Nephron progenitor cell (in vitro differentiated cells): Measurements from ENCODE around the gene LRRC42.
"Not testable (repeated sequence)": the region's sequence is repeated elsewhere in the genome, so short reads cannot be mapped to it uniquely, and the experiment has no call there.

Experiments used
- DNase-seq: peaks from one replicate; pipeline ENCODE4 v3.0.0; 2021
- H3K27ac Mint-ChIP-seq: 2 replicates; pipeline ENCODE4 v1.8.0; 2021; ENCODE audit warnings: mild to moderate bottlenecking, moderate library complexity, mixed read lengths
- H3K27me3 Mint-ChIP-seq: 2 replicates; pipeline ENCODE4 v1.8.0; 2021; ENCODE audit warnings: mild to moderate bottlenecking, low read depth, mixed read lengths; ENCODE audit not compliant: poor library complexity
- H3K36me3 Mint-ChIP-seq: 2 replicates; pipeline ENCODE4 v1.8.0; 2021; ENCODE audit warnings: low read depth, mixed read lengths
- H3K4me1 Mint-ChIP-seq: 2 replicates; pipeline ENCODE4 v1.8.0; 2021; ENCODE audit warnings: mixed read lengths
- H3K4me3 Mint-ChIP-seq: 2 replicates; pipeline ENCODE4 v1.8.0; 2021; ENCODE audit warnings: mild to moderate bottlenecking, moderate library complexity, mixed read lengths
- H3K9me3 Mint-ChIP-seq: 2 replicates; pipeline ENCODE4 v1.8.0; 2021; ENCODE audit warnings: mild to moderate bottlenecking, moderate library complexity, mixed read lengths
- CTCF ChIP-seq: fragments of 200-600 bp; sonication (generic); IDR thresholded peaks from 2 replicates; pipeline ENCODE4 v1.5.0; 2021; ENCODE audit warnings: antibody characterized with exemption

LRRC42 gene

GRCh38 chr1:53967409-53968124 lies 21.4 kb downstream of the LRRC42 start:
- Mint-ChIP-seq H3K27me3 (no peaks in the 10 kb centered on the region), H3K36me3 (peaks cover 57% of the 10 kb centered on the region), H3K9me3 (no peaks in the 10 kb centered on the region), H3K27ac (peak overlapping the region; percentile 50), H3K4me3 (no peak overlapping the region), H3K4me1 (no peaks in the 10 kb centered on the region)
- DNase-seq, result no peak
- no peak for TF ChIP-seq CTCF

DNA sequence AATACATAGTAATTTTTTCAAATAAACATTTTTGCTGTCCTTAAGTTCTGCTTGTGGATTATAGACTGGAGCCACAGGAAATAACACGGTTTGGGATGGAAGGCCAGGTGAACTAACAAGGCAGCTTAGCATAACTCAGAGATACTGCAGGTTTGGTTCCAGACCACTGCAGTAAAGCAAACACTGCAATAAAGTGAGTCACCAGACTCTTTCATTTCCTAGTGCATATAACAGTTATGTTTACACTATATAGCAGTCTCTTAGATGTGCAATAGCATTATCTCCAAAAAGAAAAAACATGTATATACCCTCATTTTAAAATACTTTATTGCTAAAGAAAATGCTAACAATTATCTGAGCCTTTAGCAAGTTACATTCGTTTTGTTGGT lies 22.0 kb downstream of the LRRC42 start:
- no peak for TF ChIP-seq CTCF
- Mint-ChIP-seq H3K4me1 (no peaks in the 10 kb centered on the region), H3K9me3 (no peaks in the 10 kb centered on the region), H3K27me3 (no peaks in the 10 kb centered on the region), H3K36me3 (peaks cover 54% of the 10 kb centered on the region), H3K27ac (no peak overlapping the region), H3K4me3 (no peak overlapping the region)
- no peak for DNase-seq

- not testable (repeated sequence) for H3K4me3 Mint-ChIP-seq, H3K4me1 Mint-ChIP-seq, H3K27me3 Mint-ChIP-seq, DNase-seq, H3K9me3 Mint-ChIP-seq, H3K27ac Mint-ChIP-seq
- H3K36me3 Mint-ChIP-seq, result peaks cover 52% of the 10 kb centered on the region
Measured at GRCh38 chr1:53969323-53969722, 23.2 kb downstream of the LRRC42 start.

DNA sequence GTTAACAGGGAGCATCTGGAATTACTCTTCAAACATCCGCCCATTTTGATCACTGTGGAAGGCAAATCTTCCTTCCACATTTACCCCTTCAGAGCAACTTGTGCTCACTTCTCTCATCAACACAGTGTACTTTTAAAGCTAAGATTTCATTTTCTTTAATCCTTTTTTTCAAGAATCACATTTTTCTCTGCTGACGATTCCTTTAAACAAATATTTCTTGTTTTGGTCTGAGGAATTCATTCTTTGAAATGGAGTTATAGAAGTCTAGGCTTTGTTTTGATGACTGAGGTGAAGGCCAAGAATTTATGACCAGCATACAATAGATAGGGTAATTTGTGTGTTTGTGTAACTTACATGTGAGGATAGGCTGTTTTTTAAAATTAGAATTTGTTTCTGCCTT lies 25.6 kb downstream of the LRRC42 start:
- Mint-ChIP-seq H3K4me3 (no peak overlapping the region), H3K9me3 (no peaks in the 10 kb centered on the region), H3K4me1 (no peaks in the 10 kb centered on the region), H3K27me3 (no peaks in the 10 kb centered on the region), H3K36me3 (peaks cover 59% of the 10 kb centered on the region), H3K27ac (no peak overlapping the region)
- TF ChIP-seq CTCF, result no peak
- no peak for DNase-seq

GRCh38 chr1:53975861-53976260 lies 29.7 kb downstream of the LRRC42 start:
- no peak for TF ChIP-seq CTCF
- Mint-ChIP-seq H3K4me3 (no peak overlapping the region), H3K36me3 (peaks cover 26% of the 10 kb centered on the region), H3K4me1 (peaks cover 27% of the 10 kb centered on the region), H3K27me3 (peaks cover 5% of the 10 kb centered on the region), H3K27ac (no peak overlapping the region), H3K9me3 (no peaks in the 10 kb centered on the region)
- no peak for DNase-seq

GRCh38 chr1:53979712-53980450 lies 33.7 kb downstream of the LRRC42 start:
- Mint-ChIP-seq H3K27ac (peak overlapping the region; percentile 79), H3K4me3 (no peak overlapping the region), H3K27me3 (peaks cover 17% of the 10 kb centered on the region), H3K9me3 (no peaks in the 10 kb centered on the region), H3K36me3 (peaks cover 8% of the 10 kb centered on the region), H3K4me1 (peaks cover 49% of the 10 kb centered on the region)
- DNase-seq, result peak; percentile 16
- TF ChIP-seq CTCF, result no peak
